Measurements from ENCODE around the gene CTNNA3.

CTNNA3 gene

GRCh38 chr10:67277402-67277801 lies 418.6 kb downstream of the CTNNA3 start:
- ATAC-seq (ENCODE audit: low read depth) = no peak
- DNase-seq (ENCODE audit: low spot score) = no peak
- TF ChIP-seq, protein P1, sequence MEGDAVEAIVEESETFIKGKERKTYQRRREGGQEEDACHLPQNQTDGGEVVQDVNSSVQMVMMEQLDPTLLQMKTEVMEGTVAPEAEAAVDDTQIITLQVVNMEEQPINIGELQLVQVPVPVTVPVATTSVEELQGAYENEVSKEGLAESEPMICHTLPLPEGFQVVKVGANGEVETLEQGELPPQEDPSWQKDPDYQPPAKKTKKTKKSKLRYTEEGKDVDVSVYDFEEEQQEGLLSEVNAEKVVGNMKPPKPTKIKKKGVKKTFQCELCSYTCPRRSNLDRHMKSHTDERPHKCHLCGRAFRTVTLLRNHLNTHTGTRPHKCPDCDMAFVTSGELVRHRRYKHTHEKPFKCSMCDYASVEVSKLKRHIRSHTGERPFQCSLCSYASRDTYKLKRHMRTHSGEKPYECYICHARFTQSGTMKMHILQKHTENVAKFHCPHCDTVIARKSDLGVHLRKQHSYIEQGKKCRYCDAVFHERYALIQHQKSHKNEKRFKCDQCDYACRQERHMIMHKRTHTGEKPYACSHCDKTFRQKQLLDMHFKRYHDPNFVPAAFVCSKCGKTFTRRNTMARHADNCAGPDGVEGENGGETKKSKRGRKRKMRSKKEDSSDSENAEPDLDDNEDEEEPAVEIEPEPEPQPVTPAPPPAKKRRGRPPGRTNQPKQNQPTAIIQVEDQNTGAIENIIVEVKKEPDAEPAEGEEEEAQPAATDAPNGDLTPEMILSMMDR (IDR thresholded peaks at IDR 0.05; ENCODE audit: poor library complexity, severe bottlenecking) = no peak

GRCh38 chr10:67269828-67270227 lies 426.2 kb downstream of the CTNNA3 start:
- DNase-seq (ENCODE audit: low spot score) (no peak), ATAC-seq (ENCODE audit: low read depth) (no peak)
- TF ChIP-seq, protein P1 (IDR thresholded peaks at IDR 0.05; ENCODE audit: poor library complexity, severe bottlenecking) = no peak
- no peaks in the 10 kb centered on the region for H3K4me1 ChIP-seq (ENCODE audit: insufficient read depth, poor library complexity, severe bottlenecking)
- peaks cover 23% of the 10 kb centered on the region for H3K27me3 ChIP-seq (ENCODE audit: insufficient read depth, poor library complexity, severe bottlenecking)
- H3K36me3 ChIP-seq (ENCODE audit: low read depth) = no peaks in the 10 kb centered on the region
- no peak overlapping the region for H3K4me3 ChIP-seq (ENCODE audit: severe bottlenecking)
- H3K9me3 ChIP-seq (ENCODE audit: severe bottlenecking) = no peaks in the 10 kb centered on the region
- no peak overlapping the region for H3K27ac ChIP-seq (ENCODE audit: poor library complexity, severe bottlenecking)

More at GRCh38 chr10:67277402-67277801, 418.6 kb downstream of the CTNNA3 start:
- peaks cover 4% of the 10 kb centered on the region for H3K27me3 ChIP-seq (ENCODE audit: insufficient read depth, poor library complexity, severe bottlenecking)
- H3K4me3 ChIP-seq (ENCODE audit: severe bottlenecking) = no peak overlapping the region
- H3K36me3 ChIP-seq (ENCODE audit: low read depth) = no peaks in the 10 kb centered on the region
- H3K27ac ChIP-seq (ENCODE audit: poor library complexity, severe bottlenecking) = no peak overlapping the region
- H3K4me1 ChIP-seq (ENCODE audit: insufficient read depth, poor library complexity, severe bottlenecking) = no peaks in the 10 kb centered on the region
- H3K9me3 ChIP-seq (ENCODE audit: severe bottlenecking) = no peaks in the 10 kb centered on the region

DNA sequence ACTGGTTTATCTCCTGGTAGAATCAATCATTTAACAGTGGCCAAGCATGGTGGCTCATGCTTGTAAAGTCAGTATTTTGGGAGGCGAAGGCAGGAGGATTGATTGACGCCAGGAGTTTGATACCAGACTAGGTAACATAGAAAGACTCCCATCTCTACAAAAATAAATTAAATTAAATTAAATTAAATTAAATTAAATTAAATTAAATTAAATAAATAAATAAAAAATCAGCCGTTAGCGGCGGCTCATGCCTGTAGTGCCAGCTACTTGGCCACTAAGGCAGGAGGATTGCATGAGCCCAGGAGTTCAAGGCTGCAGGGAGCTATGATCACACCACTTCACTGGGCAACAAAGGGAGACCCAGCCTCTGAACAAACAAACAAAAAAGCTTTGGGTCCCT lies 427.8 kb downstream of the CTNNA3 start:
- ATAC-seq (ENCODE audit: low read depth) (no peak), DNase-seq (ENCODE audit: low spot score) (no peak)
- Histone ChIP-seq H3K9me3 (ENCODE audit: severe bottlenecking) (no peaks in the 10 kb centered on the region), H3K4me1 (ENCODE audit: insufficient read depth, poor library complexity, severe bottlenecking) (no peaks in the 10 kb centered on the region), H3K36me3 (ENCODE audit: low read depth) (no peaks in the 10 kb centered on the region), H3K4me3 (ENCODE audit: severe bottlenecking) (no peak overlapping the region), H3K27me3 (ENCODE audit: insufficient read depth, poor library complexity, severe bottlenecking) (peaks cover 32% of the 10 kb centered on the region), H3K27ac (ENCODE audit: poor library complexity, severe bottlenecking) (no peak overlapping the region)
- TF ChIP-seq, protein P1 (IDR thresholded peaks at IDR 0.05; ENCODE audit: poor library complexity, severe bottlenecking) = no peak

GRCh38 chr10:67262675-67263074 lies 433.3 kb downstream of the CTNNA3 start:
- TF ChIP-seq, protein P1 (IDR thresholded peaks at IDR 0.05; ENCODE audit: poor library complexity, severe bottlenecking) = no peak
- ATAC-seq (ENCODE audit: low read depth) = no peak
- H3K27me3 ChIP-seq (ENCODE audit: insufficient read depth, poor library complexity, severe bottlenecking) = peaks cover 40% of the 10 kb centered on the region
- H3K27ac ChIP-seq (ENCODE audit: poor library complexity, severe bottlenecking) = no peak overlapping the region
- H3K4me3 ChIP-seq (ENCODE audit: severe bottlenecking) = no peak overlapping the region
- no peaks in the 10 kb centered on the region for H3K36me3 ChIP-seq (ENCODE audit: low read depth)
- no peaks in the 10 kb centered on the region for H3K4me1 ChIP-seq (ENCODE audit: insufficient read depth, poor library complexity, severe bottlenecking)
- H3K9me3 ChIP-seq (ENCODE audit: severe bottlenecking) = no peaks in the 10 kb centered on the region
- no peak for DNase-seq (ENCODE audit: low spot score)

- TF ChIP-seq, protein P1 (IDR thresholded peaks at IDR 0.05; ENCODE audit: poor library complexity, severe bottlenecking) = no peak
- DNase-seq (ENCODE audit: low spot score) (no peak), ATAC-seq (ENCODE audit: low read depth) (no peak)
- Histone ChIP-seq H3K27ac (ENCODE audit: poor library complexity, severe bottlenecking) (no peak overlapping the region), H3K9me3 (ENCODE audit: severe bottlenecking) (no peaks in the 10 kb centered on the region), H3K36me3 (ENCODE audit: low read depth) (no peaks in the 10 kb centered on the region), H3K4me3 (ENCODE audit: severe bottlenecking) (no peak overlapping the region), H3K27me3 (ENCODE audit: insufficient read depth, poor library complexity, severe bottlenecking) (peaks cover 34% of the 10 kb centered on the region), H3K4me1 (ENCODE audit: insufficient read depth, poor library complexity, severe bottlenecking) (no peaks in the 10 kb centered on the region)
These were observed 434.6 kb downstream of the CTNNA3 start for GRCh38 chr10:67261300-67261797.
